HG03045 (cell line): ENCODE data around the gene TAF8.

Experiments
- ATAC-seq: cut with Tn5 transposase; IDR thresholded peaks from one replicate; pipeline ENCODE4 v1.9.1; 2021; ENCODE audit warnings: mild to moderate bottlenecking, moderate library complexity; ENCODE audit not compliant: unreplicated experiment

Gene TAF8

GRCh38 chr6:42120895-42121865 is 70.9 kb downstream of the TAF8 start:
- no peak for ATAC-seq

- ATAC-seq: no peak
Observed at GRCh38 chr6:42123379-42124103, 73.2 kb downstream of the TAF8 start.

GRCh38 chr6:42124223-42124836 is 74.0 kb downstream of the TAF8 start:
- ATAC-seq: no peak

GRCh38 chr6:42125231-42125630 is 74.9 kb downstream of the TAF8 start:
- no peak for ATAC-seq

GRCh38 chr6:42125663-42126062 is 75.3 kb downstream of the TAF8 start:
- ATAC-seq: no peak

GRCh38 chr6:42128460-42129359 is 78.4 kb downstream of the TAF8 start:
- no peak for ATAC-seq

- no peak for ATAC-seq
Observed at GRCh38 chr6:42129360-42129676, 79.0 kb downstream of the TAF8 start.

- no peak for ATAC-seq
Observed at GRCh38 chr6:42131531-42131930, 81.2 kb downstream of the TAF8 start.

GRCh38 chr6:42133926-42134325 is 83.6 kb downstream of the TAF8 start:
- ATAC-seq: no peak

- no peak for ATAC-seq
Observed at GRCh38 chr6:42135161-42135560, 84.8 kb downstream of the TAF8 start.

GRCh38 chr6:42135722-42136121 is 85.4 kb downstream of the TAF8 start:
- ATAC-seq: no peak

- ATAC-seq: no peak
Observed at GRCh38 chr6:42136508-42137193, 86.3 kb downstream of the TAF8 start.
